K562 (cell line): ENCODE data around the gene CCNDBP1. TPM values are rescaled to one million over a fixed set of nuclear protein-coding genes. Genes with fewer than 3 reads are reported as not detected.

ENCODE experiments used
- CBX5 ChIP-seq: IDR thresholded peaks from 2 replicates; pipeline ENCODE4 v1.6.1; 2014; ENCODE audit warnings: low read depth, borderline replicate concordance
- DIDO1 ChIP-seq: fragments of 450-650 bp; IDR thresholded peaks from 2 replicates; pipeline ENCODE4 v1.6.1; 2016; ENCODE audit warnings: low read depth, missing biosample characterization, missing genetic modification characterization
- NCOA6 ChIP-seq: fragments of 450-650 bp; IDR thresholded peaks from 2 replicates; pipeline ENCODE4 v1.6.1; 2017; ENCODE audit warnings: mild to moderate bottlenecking
- NFXL1 ChIP-seq: fragments of 450-650 bp; formaldehyde crosslinking; IDR thresholded peaks from 2 replicates; pipeline ENCODE4 v1.4.0; 2021; ENCODE audit warnings: mild to moderate bottlenecking
- NONO ChIP-seq, 2 experiments: fragments of 200-400 bp in 1 of 2; fragments of 450-650 bp in 1 of 2; formaldehyde crosslinking in 1 of 2; IDR thresholded peaks; 2 replicates each; pipeline ENCODE4 v1.6.1; 2017; ENCODE audit warnings: low read depth in 2 of 2, mild to moderate bottlenecking in 2 of 2, moderate library complexity in 2 of 2, low read length in 1 of 2
- OTX1 ChIP-seq: fragments of 450-650 bp; formaldehyde crosslinking; IDR thresholded peaks from 2 replicates; pipeline ENCODE4 v1.4.0; 2022; ENCODE audit warnings: mild to moderate bottlenecking
- PHB2 ChIP-seq: fragments of 450-650 bp; IDR thresholded peaks from 2 replicates; pipeline ENCODE4 v1.6.1; 2017; ENCODE audit warnings: low read depth
- POLR2H ChIP-seq: IDR thresholded peaks from 2 replicates; pipeline ENCODE4 v1.6.1; 2016; ENCODE audit warnings: missing genetic modification characterization, low read depth, mild to moderate bottlenecking, control low read depth, missing compliant biosample characterization, moderate library complexity
- POLR3A ChIP-seq: IDR thresholded peaks from 2 replicates; pipeline ENCODE4 v1.6.1; 2011; ENCODE audit warnings: borderline replicate concordance, mild to moderate bottlenecking, moderate library complexity; ENCODE audit not compliant: insufficient read length, insufficient read depth; ENCODE audit errors: extremely low read depth
- SMAD1 ChIP-seq: fragments of 150-350 bp; IDR thresholded peaks from 2 replicates; pipeline ENCODE4 v1.6.1; 2014; ENCODE audit warnings: low read length, low read depth; ENCODE audit not compliant: partially characterized antibody
- SMAD3 ChIP-seq: fragments of 450-650 bp; formaldehyde crosslinking; conservative IDR thresholded peaks from 2 replicates; pipeline ENCODE4 v1.4.0; 2020; ENCODE audit warnings: mild to moderate bottlenecking
- SMC3 ChIP-seq: conservative IDR thresholded peaks from 2 replicates; pipeline ENCODE4 v1.6.1; 2011; ENCODE audit warnings: low read depth, low read length, improper control_type of control experiment; ENCODE audit not compliant: insufficient read depth
- SNIP1 ChIP-seq: fragments of 450-650 bp; IDR thresholded peaks from 2 replicates; pipeline ENCODE4 v1.7.1; 2017; ENCODE audit warnings: low read depth, mild to moderate bottlenecking
- SRSF9 ChIP-seq: fragments of 200-400 bp; formaldehyde crosslinking; IDR thresholded peaks from 2 replicates; pipeline ENCODE4 v1.6.1; 2017; ENCODE audit warnings: low read depth, low read length, borderline replicate concordance
- STAG1 ChIP-seq: sonication (generic); formaldehyde crosslinking; IDR thresholded peaks from 2 replicates; pipeline ENCODE4 v1.5.0; 2020; ENCODE audit warnings: missing genetic modification reagents, borderline replicate concordance
- U2AF2 ChIP-seq: fragments of 200-400 bp; formaldehyde crosslinking; optimal IDR thresholded peaks from 2 replicates; pipeline ENCODE3; 2017; ENCODE audit warnings: low read depth, mild to moderate bottlenecking, low read length
- YBX1 ChIP-seq: fragments of 450-650 bp; IDR thresholded peaks from 2 replicates; pipeline ENCODE4 v1.7.1; 2016; ENCODE audit warnings: mild to moderate bottlenecking
- YY1 ChIP-seq, 3 experiments: IDR thresholded peaks; 2 replicates each; pipeline ENCODE4 v1.6.1; 2011; ENCODE audit warnings: low read length in 2 of 3, mild to moderate bottlenecking in 2 of 3, moderate library complexity in 2 of 3, borderline replicate concordance in 1 of 3, control low read depth in 1 of 3, low read depth in 1 of 3; ENCODE audit not compliant: insufficient read depth in 3 of 3, insufficient replicate concordance in 2 of 3, control insufficient read depth in 1 of 3, insufficient read length in 1 of 3; ENCODE audit errors: extremely low read depth in 1 of 3
- ZFX ChIP-seq: sonication (generic); formaldehyde crosslinking; IDR thresholded peaks from 2 replicates; pipeline ENCODE4 v1.8.0; 2022; ENCODE audit warnings: mild to moderate bottlenecking, missing genetic modification reagents, moderate library complexity
- ZNF133 ChIP-seq: fragments of 250-450 bp; sonication (Bioruptor Pico); IDR thresholded peaks from 2 replicates; pipeline ENCODE4 v1.4.0; 2020; ENCODE audit warnings: mild to moderate bottlenecking
- ZNF212 ChIP-seq: fragments of 450-650 bp; formaldehyde crosslinking; IDR thresholded peaks from 2 replicates; pipeline ENCODE4 v1.4.0; 2020; ENCODE audit warnings: mild to moderate bottlenecking
- ZNF551 ChIP-seq: fragments of 250-450 bp; sonication (Bioruptor Pico); IDR thresholded peaks from 2 replicates; pipeline ENCODE4 v1.5.0; 2021; ENCODE audit warnings: mild to moderate bottlenecking, moderate library complexity
- polyA plus RNA-seq, 8 experiments: library from polyadenylated mRNA; depleted of rRNA in 4 of 8; stranded (reverse) in 5 of 8; unstranded in 3 of 8; fragments of >200 nt; fragmentation: Nextera tagmentation in 2 of 8; fragmentation: Illumina TruSeq in 1 of 8; extraction: Ambion mirVana in 2 of 8; extraction: Trizol in 1 of 8; gene quantifications; 2 replicates each; pipeline versions ENCODE4 v1.2.1 to v1.2.3, GENCODE V29; 2011 to 2014; ENCODE audit warnings: inconsistent platforms in 1 of 8, missing spikeins in 1 of 8
- total RNA-seq, 7 experiments: library from RNA; depleted of rRNA in 6 of 7; stranded (reverse); fragments of >200 nt in 6 of 7; fragmentation: Illumina TruSeq in 2 of 7; extraction: Trizol in 2 of 7; gene quantifications; 2 replicates each; pipeline versions ENCODE4 v1.2.1 to v1.2.3, GENCODE V29; 2011 to 2021; ENCODE audit warnings: low replicate concordance in 1 of 7
- TF ChIP-seq, protein P1 (sequence below): fragments of 450-650 bp; formaldehyde crosslinking; IDR thresholded peaks from 2 replicates; pipeline ENCODE4 v1.4.0; 2020; ENCODE audit warnings: mild to moderate bottlenecking, moderate library complexity
- TF ChIP-seq, protein P2 (sequence below): fragments of 250-450 bp; sonication (Bioruptor Pico); IDR thresholded peaks from 2 replicates; pipeline ENCODE4 v1.8.0; 2022; ENCODE audit warnings: inconsistent platforms
- TF ChIP-seq, protein P3 (sequence below): fragments of 450-650 bp; IDR thresholded peaks from 2 replicates; pipeline ENCODE4 v1.6.1; 2017; ENCODE audit warnings: antibody characterized with exemption

Gene CCNDBP1
- total and polyA plus RNA-seq, 9 of the 15 experiments (the other 6 are each of a cell fraction or from before 2014, with no cell fraction given) = 37.0 to 111 (median 55.5) TPM

DNA sequence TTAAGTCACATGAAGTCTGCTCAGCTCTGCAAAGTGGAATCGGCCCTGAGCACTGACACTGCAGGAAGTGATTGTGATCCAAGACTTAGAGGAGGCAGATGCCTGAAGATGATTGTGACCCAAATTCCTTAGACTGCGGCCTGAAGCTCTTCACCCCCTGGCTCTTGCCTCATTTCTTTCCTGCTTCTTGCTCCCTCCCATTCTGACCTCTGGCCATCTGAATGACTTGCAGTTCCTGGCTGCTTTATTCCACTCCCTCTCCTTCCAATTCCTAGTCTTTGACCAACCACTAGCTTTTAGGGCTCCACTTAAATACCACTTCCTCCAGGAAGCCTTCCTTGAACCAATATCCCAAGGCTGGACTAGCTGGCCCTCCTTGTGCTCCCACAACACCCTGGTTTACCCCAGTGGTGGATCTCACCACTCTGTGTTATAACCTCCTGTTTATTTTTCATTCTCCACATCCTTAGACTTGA, 45.5 kb downstream of the CCNDBP1 start (continued):
- TF ChIP-seq, protein P1, sequence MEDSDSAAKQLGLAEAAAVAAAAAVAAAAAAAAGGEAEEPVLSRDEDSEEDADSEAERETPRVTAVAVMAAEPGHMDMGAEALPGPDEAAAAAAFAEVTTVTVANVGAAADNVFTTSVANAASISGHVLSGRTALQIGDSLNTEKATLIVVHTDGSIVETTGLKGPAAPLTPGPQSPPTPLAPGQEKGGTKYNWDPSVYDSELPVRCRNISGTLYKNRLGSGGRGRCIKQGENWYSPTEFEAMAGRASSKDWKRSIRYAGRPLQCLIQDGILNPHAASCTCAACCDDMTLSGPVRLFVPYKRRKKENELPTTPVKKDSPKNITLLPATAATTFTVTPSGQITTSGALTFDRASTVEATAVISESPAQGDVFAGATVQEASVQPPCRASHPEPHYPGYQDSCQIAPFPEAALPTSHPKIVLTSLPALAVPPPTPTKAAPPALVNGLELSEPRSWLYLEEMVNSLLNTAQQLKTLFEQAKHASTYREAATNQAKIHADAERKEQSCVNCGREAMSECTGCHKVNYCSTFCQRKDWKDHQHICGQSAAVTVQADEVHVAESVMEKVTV (CRISPR knock-in tag) = no peak
- TF ChIP-seq, protein P2, sequence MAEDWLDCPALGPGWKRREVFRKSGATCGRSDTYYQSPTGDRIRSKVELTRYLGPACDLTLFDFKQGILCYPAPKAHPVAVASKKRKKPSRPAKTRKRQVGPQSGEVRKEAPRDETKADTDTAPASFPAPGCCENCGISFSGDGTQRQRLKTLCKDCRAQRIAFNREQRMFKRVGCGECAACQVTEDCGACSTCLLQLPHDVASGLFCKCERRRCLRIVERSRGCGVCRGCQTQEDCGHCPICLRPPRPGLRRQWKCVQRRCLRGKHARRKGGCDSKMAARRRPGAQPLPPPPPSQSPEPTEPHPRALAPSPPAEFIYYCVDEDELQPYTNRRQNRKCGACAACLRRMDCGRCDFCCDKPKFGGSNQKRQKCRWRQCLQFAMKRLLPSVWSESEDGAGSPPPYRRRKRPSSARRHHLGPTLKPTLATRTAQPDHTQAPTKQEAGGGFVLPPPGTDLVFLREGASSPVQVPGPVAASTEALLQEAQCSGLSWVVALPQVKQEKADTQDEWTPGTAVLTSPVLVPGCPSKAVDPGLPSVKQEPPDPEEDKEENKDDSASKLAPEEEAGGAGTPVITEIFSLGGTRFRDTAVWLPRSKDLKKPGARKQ = no peak
- TF ChIP-seq YBX1 = no peak
- no peak for TF ChIP-seq SMAD1
- TF ChIP-seq YY1 (IDR thresholded peaks at IDR 0.05; ENCODE audit: borderline replicate concordance in 1 of 3, control insufficient read depth in 1 of 3, extremely low read depth in 1 of 3, insufficient read depth in 3 of 3, insufficient read length in 1 of 3, insufficient replicate concordance in 2 of 3, low read depth in 1 of 3, low read length in 2 of 3) = no peak
- TF ChIP-seq STAG1 (CRISPR knock-in tag) = no peak
- TF ChIP-seq CBX5 = no peak; the same call in 1 of the 2 replicates
- no peak for TF ChIP-seq NONO (IDR thresholded peaks at IDR 0.05; ENCODE audit: low read depth in 2 of 2, low read length in 1 of 2)
- TF ChIP-seq OTX1 = no peak
- no peak for TF ChIP-seq DIDO1 (tag)
- TF ChIP-seq U2AF2 = no peak
- TF ChIP-seq ZFX (CRISPR knock-in tag) = peak; percentile 40; the same call in 1 of the 2 replicates
- TF ChIP-seq ZNF133 (CRISPR knock-in tag) = no peak
- no peak for TF ChIP-seq ZNF551 (CRISPR knock-in tag)
- no peak for TF ChIP-seq PHB2
- no peak for TF ChIP-seq NCOA6
- TF ChIP-seq, protein P3, sequence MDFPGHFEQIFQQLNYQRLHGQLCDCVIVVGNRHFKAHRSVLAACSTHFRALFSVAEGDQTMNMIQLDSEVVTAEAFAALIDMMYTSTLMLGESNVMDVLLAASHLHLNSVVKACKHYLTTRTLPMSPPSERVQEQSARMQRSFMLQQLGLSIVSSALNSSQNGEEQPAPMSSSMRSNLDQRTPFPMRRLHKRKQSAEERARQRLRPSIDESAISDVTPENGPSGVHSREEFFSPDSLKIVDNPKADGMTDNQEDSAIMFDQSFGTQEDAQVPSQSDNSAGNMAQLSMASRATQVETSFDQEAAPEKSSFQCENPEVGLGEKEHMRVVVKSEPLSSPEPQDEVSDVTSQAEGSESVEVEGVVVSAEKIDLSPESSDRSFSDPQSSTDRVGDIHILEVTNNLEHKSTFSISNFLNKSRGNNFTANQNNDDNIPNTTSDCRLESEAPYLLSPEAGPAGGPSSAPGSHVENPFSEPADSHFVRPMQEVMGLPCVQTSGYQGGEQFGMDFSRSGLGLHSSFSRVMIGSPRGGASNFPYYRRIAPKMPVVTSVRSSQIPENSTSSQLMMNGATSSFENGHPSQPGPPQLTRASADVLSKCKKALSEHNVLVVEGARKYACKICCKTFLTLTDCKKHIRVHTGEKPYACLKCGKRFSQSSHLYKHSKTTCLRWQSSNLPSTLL = no peak
- TF ChIP-seq POLR2H (tag) = no peak
- no peak for TF ChIP-seq SMC3
- no peak for TF ChIP-seq NFXL1 (CRISPR knock-in tag)
- no peak for TF ChIP-seq POLR3A
- no peak for TF ChIP-seq ZNF212 (CRISPR knock-in tag)
- no peak for TF ChIP-seq SRSF9
- TF ChIP-seq SMAD3 (CRISPR knock-in tag) = no peak
- TF ChIP-seq SNIP1 = no peak
